A172 (cell line): ENCODE results near the gene NODAL. TPM values are rescaled to one million over a fixed set of nuclear protein-coding genes. Genes with fewer than 3 reads are reported as not detected.

Experiments
- DNase-seq: peaks from one replicate; pipeline ENCODE4 v3.0.0-alpha.2; 2015; ENCODE audit warnings: low spot score
- total RNA-seq: library from RNA; depleted of rRNA; stranded (reverse); fragments of >200 nt; shearing (Covaris generic); gene quantifications from 2 replicates; pipeline ENCODE4 v1.2.3, GENCODE V29; 2014

Gene NODAL
- total RNA-seq, 1 experiment from 2014 or later: not detected

- DNase-seq: peak; percentile 84
These were observed 21.0 kb upstream of the NODAL start for GRCh38 chr10:70462349-70462984.

DNA sequence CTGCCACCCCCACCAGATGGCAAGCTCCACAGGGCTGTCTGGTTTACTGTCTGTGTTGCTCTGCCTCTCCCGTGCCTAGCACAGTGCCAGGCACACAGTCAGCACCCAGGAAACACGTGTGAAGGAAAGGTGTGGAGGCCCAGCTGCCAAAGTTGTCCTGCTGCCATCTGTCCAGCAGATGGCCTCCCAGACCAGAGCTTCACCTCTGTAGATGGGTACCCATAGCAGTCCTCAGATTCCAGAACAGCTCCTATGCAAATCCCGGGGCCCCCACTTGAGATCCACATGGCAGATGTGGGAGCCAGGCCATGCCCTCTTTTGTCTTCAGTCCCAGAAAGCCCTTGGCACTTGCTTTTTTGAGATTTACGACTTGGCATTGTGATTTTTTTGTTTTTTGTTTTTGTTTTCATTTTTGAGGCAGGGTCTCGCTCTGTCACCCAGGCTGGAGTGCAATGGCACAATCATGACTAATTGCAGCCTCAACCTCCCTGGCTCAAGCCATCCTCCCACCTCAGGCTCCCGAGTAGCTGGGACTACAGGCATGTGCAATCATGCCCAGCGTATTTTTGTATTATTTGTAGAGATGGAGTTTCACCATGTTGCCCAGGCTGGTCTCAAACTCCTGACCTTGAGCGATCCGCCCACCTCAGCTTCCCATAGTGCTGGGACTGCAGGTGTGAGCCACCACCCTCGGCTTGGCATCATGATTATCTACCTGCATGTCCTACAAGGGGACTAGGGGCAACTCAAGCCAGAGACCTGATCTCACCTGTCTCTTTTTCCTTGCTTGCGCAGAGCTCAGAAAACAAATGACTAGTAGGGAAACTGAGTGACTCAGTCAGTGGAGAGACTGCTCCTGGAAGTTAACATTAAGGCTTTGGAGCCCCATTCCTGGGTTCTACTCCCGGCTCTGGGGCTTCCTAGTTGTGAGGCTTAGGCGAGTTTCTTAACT lies 20.2 kb upstream of the NODAL start:
- peak; percentile 66 for DNase-seq

DNA sequence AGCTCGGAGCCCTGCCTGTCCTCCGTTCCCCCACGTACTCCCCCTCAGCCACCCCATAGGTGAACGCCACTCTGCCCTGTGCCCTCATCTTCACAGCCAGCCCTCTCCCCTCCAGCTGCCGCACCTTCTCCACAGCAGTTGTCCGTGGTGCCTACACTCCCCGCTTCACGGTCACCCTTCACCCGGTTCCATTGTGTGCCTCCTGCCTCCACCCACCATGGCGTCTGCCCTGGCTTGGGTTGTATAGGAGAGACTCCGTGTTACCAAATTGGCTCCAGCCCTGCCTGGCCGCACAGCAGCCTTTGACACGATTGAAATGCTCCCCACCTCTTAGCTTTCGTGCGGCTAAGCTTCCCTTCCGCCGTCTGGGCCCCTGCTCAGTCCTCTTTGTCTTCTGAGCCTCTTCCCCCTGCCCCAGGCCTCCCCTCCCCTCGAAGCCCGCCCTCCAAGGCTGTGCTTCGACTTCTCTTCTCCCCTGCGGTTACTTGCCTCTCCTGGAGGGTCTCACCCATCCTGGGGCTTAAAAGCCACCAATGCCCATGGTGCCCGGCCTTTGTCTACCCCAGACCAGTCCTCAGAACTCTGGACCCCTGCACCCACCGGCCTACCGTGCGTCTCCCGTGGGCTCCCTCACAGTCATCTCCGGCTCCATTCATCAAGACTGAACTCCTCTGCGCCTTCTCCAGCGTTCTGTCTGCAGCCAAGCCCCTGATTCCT lies 18.5 kb upstream of the NODAL start:
- DNase-seq: no peak

GRCh38 chr10:70459061-70459773 lies 17.7 kb upstream of the NODAL start:
- DNase-seq: no peak

DNA sequence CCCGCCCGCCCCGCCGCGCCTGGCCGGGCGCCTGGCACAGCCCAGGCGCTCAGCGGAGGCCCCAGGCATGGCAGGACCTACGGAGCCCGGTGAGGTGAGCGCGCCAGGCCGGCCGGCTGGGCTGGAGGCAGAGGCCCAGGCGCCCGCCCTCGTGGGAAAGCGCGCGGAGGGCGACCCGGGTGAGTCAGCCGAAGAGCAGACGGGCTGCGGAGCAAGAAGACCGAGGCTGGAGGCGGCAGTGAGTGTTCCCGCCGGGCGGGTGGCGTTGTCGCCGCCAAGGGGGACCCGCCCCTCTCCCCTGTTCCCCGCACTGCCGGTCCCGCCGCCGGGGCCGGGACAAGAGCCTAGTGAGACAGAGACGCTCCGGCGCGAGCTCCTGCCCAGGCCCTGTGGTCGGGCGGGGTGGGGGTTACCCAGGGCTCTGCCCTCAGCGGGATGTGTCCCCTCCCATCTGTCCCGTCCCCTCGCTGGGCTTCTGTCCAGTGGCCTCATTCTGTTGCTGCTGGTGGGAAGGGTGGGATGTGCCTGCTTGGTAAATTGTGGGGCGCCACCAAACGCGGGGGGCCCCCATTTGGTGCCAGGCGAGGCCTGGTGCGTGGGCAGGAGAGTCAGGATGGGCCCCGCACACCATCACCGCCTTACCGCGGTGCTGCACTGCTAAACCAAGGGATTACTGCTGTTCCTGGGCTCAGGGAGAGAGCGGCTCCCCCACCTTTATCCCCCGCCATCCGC lies 17.0 kb upstream of the NODAL start:
- no peak for DNase-seq

GRCh38 chr10:70457759-70458305 lies 16.4 kb upstream of the NODAL start:
- no peak for DNase-seq

DNA sequence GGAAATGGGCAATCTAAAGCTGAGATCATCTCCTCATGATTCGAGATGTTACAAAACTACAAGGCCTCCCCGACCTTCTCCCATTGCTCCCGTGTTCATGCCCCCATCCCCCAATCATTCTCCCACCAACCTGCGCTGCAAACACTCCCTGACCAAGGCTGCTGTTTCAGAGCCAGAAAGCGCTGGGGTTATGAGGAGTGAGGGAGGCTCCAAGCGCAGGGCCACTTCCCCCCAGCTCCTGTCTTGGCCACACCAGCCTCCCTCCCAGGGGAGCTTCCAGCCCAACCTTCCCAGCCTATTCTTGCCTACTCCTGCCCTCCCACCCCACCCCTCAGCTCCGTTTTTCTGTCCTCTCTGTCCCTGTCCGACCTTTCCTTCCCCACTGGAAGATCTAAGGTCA lies 14.7 kb upstream of the NODAL start:
- DNase-seq: no peak

- DNase-seq: no peak
These were observed 13.7 kb upstream of the NODAL start for GRCh38 chr10:70455213-70455630.

DNA sequence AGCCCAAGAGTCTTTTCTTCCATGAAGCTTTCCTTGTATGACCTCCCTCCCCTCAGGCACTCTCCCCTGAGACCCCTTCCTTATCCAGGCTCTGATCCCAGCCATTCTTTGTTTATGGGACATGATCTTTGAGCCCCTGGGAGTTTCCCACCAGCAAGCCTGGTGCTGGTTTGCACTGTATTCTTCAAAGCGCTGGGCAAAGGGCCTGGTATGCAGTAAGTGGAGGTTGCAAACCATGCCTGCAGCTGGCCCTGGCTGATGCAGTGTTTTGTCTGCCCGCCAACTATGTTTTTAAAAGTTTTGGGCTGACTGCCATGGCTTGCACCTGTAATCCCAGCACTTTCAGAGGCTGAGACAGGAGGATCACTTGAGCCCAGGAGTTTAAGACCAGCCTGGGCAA lies 6.8 kb upstream of the NODAL start:
- DNase-seq: no peak

DNA sequence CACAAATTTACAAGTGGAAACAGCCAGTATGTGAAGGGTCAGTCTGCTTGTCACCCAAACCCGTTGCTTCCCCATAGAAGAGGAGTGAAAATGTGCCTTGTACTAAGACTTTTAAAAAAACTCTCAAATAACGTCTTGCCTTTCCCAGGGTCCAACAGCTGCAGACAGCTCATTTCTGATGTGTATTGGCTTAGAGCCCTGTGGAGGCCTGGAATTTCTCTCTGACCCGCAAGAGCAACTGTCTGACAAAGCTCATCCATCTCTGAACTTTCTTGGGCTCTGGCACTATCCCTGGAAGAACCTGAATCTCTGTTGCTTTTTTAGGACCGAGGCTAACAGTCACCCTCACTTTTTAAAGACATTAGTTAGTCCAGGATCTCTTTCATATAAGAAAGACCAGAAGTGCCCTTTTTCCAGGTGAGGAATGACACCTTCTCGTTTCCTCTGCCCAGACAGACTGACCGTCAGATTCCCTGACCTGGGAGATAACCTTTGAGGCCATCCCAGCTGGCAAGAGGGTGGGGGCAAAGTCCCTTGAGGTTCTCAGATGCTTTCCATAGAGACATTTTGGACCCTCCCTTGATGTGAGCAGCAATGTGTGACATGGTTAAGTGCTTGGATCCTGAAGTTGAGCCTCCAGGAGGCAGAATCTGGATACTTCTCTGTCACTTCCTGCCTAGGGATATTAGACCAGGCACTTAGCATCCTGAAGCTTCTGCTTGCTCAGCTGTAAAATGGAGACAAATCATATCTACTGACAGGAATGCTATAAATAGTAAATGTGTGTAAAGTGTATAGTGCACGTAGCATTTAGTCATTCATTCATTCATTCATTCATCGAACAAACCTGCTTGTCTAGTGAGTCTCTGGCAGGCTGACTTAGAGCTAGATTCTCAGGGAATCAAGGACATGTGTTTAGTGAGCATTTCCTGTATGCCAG lies 4.5 kb upstream of the NODAL start:
- no peak for DNase-seq

DNA sequence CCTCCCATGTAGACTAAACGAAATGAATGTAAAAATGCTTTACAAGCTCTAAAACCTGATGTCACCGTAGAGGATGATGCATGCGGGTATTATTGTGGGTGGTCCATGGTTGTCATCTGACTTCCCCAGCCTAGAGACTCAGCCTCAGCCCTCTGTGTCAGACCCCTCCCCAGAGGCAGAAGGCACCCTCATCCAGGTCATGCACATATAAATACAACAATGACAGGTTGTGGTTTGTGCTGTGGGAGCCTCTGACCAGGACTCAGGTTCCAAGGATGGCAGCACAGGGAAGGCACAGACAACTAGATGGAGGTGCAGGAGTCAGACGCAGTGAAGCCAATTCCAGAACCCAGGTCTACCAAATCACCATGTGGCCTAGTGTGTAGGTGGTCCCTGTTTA lies 3.3 kb upstream of the NODAL start:
- DNase-seq: no peak

DNA sequence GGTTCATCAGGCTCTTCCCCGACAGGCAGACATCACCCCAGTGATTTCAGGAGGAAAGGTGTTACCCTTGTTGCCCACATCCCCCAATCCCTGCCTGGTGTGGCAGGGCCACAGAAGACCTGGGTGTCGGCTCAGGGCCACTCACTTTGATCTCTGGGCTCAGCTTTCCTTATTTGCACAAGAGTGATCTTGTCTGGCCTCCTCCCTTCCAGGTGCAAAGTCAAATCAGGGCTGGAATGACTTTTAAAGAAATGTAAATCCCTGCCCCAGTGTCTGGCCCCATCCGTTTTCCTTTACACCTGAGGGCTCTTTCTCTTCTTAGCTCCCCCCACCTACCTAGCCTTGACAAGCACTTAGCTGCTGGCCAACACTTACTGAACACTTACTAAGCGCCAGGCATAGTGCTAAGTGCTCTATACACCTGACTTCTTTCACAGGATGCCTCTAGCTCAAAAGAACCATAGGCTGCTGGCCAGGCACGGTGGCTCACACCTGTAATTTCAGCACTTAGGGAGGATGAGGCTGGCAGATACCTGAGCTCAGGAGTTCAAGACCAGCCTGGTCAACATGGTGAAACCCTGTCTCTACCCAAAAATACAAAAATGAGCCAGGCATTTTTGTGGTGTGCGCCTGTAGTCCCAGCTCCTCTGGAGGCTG lies 979 bp upstream of the NODAL start:
- DNase-seq: no peak

- no peak for DNase-seq
These were observed 421 bp upstream of the NODAL start for GRCh38 chr10:70441895-70442309.

GRCh38 chr10:70440296-70441160 lies 953 bp downstream of the NODAL start:
- DNase-seq: no peak

DNA sequence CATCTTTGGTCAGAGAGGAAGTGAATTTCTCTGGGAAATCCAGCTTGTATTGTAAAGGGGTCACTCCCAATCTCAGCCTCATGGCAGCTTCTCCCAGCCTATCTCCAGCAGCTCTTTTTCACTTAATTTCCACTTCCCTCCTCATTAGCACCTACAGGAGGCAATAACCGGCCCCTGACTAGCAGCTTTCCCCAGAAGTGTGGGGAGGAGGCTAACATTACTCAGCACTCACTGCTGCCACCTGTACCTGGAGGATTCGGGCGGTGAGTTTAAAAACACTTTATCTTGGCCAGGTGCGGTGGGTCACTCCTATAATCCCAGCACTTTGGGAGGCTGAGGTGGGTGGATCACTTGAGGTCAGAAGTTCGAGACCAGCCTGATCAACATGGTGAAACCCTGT lies 3.8 kb downstream of the NODAL start:
- DNase-seq: no peak

- DNase-seq: no peak
These were observed 6.0 kb downstream of the NODAL start for GRCh38 chr10:70435241-70436085.

GRCh38 chr10:70433581-70434280 lies 7.8 kb downstream of the NODAL start:
- DNase-seq: no peak
